ENCODE measurements around the gene RNF26. TPM values are rescaled to one million over a fixed set of nuclear protein-coding genes. Genes with fewer than 3 reads are reported as not detected.

The RNF26 gene
- 23.2 TPM for total RNA-seq
- long read RNA-seq, transcript RNF26-201 (1 exons, 2,787 nt) = major isoform, 54 of 54 reads
- long read RNA-seq, partial matches to known transcripts = 0 of 54 reads
- long read RNA-seq, other reads (novel, unspliced or antisense) = 0 of 54 reads

- Histone ChIP-seq H3K36me3 (peaks cover 8% of the 10 kb centered on the region), H3K4me3 (peak within 1 kb of the TSS; percentile 95), H3K27me3 (peaks cover 7% of the 10 kb centered on the region), H3K4me1 (peaks cover 21% of the 10 kb centered on the region), H3K9me3 (no peaks in the 10 kb centered on the region), H3K27ac (peak within 1 kb of the TSS; percentile 93)
- intact Hi-C loops (cut with DNase I) = no loop called here
- peak; percentile 93 for DNase-seq
- TF ChIP-seq CTCF (IDR thresholded peaks at IDR 0.05) = no peak
- peak; percentile 97 for ATAC-seq
Observed at GRCh38 chr11:119334174-119334930, at the start of gene RNF26. Gene RNF26 (plus strand): TSS chr11:119334527. CDS start chr11:119335123, 596 bp downstream.

- Histone ChIP-seq H3K4me3 (no peak overlapping the region), H3K4me1 (no peaks in the 10 kb centered on the region), H3K36me3 (peaks cover 51% of the 10 kb centered on the region), H3K9me3 (no peaks in the 10 kb centered on the region), H3K27me3 (no peaks in the 10 kb centered on the region), H3K27ac (no peak overlapping the region)
- intact Hi-C loops (cut with DNase I) = no loop called here
- DNase-seq (no peak), ATAC-seq (no peak)
- no peak for TF ChIP-seq CTCF (IDR thresholded peaks at IDR 0.05)
Observed at GRCh38 chr11:119285431-119285830, 48.9 kb upstream of the RNF26 start.

GRCh38 chr11:119288219-119288618 is 46.1 kb upstream of the RNF26 start:
- H3K36me3 ChIP-seq = peaks cover 56% of the 10 kb centered on the region
- no peak overlapping the region for H3K27ac ChIP-seq
- no peak overlapping the region for H3K4me3 ChIP-seq
- TF ChIP-seq CTCF (IDR thresholded peaks at IDR 0.05) = no peak
- no peak for DNase-seq
- no peaks in the 10 kb centered on the region for H3K4me1 ChIP-seq
- no peaks in the 10 kb centered on the region for H3K9me3 ChIP-seq
- intact Hi-C loops (cut with DNase I) = no loop called here
- no peak for ATAC-seq
- no peaks in the 10 kb centered on the region for H3K27me3 ChIP-seq

GRCh38 chr11:119290894-119291497 is 43.3 kb upstream of the RNF26 start:
- H3K36me3 ChIP-seq = peaks cover 54% of the 10 kb centered on the region
- DNase-seq = no peak
- H3K4me3 ChIP-seq = no peak overlapping the region
- no peaks in the 10 kb centered on the region for H3K9me3 ChIP-seq
- no peaks in the 10 kb centered on the region for H3K27me3 ChIP-seq
- no peak for ATAC-seq
- no peaks in the 10 kb centered on the region for H3K4me1 ChIP-seq
- intact Hi-C loops (cut with DNase I) = no loop called here
- no peak for TF ChIP-seq CTCF (IDR thresholded peaks at IDR 0.05)
- H3K27ac ChIP-seq = no peak overlapping the region

- no peaks in the 10 kb centered on the region for H3K9me3 ChIP-seq
- peaks cover 46% of the 10 kb centered on the region for H3K36me3 ChIP-seq
- DNase-seq = no peak
- H3K4me3 ChIP-seq = no peak overlapping the region
- H3K27me3 ChIP-seq = no peaks in the 10 kb centered on the region
- TF ChIP-seq CTCF (IDR thresholded peaks at IDR 0.05) = no peak
- H3K4me1 ChIP-seq = no peaks in the 10 kb centered on the region
- intact Hi-C loops (cut with DNase I) = no loop called here
- ATAC-seq = no peak
- H3K27ac ChIP-seq = no peak overlapping the region
Observed at GRCh38 chr11:119293461-119293860, 40.9 kb upstream of the RNF26 start.
